Right lobe of liver (tissue), 4 donors: ENCODE results near the gene TMEM37.

Experiments used
- POLR2A ChIP-seq: fragments of 450-650 bp; IDR thresholded peaks from one replicate; pipeline ENCODE4 v1.6.1; 2017; ENCODE audit warnings: antibody characterized with exemption, mild to moderate bottlenecking
- TF ChIP-seq, protein P1 (sequence below), 4 donors: fragments of 200-600 bp in 3 of 4; fragments of 450-650 bp in 1 of 4; IDR thresholded peaks; one replicate each; pipeline versions ENCODE4 v1.5.1 to v1.8.0; 2016 to 2022; ENCODE audit warnings: antibody characterized with exemption in 4 of 4, mild to moderate bottlenecking in 2 of 4
- donor health status: DM: no; HTN: no; CAD: no.
- donor health status: DM: no; HTN: no; CAD: no.
- donor health status: DM: no; HTN: yes; CAD: no.

DNA sequence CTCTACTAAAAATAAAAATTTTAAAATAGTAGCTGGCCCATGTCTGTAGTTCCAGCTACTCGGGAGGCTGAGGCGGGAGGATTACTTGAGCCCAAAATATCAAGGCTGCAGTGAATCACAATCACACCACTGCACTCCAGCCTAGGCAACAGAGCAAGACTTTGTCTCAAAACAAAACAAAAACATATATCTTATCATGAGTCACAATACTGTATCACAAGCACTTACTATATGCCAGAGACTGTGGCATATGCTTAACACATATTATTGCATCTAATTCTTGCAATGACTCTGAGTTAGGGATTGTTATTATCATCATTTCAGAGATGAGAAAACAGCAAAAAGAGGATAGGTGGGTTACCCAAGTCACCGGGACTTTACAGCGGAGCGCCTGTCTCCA is 29.5 kb upstream of the TMEM37 start:
- TF ChIP-seq, protein P1, sequence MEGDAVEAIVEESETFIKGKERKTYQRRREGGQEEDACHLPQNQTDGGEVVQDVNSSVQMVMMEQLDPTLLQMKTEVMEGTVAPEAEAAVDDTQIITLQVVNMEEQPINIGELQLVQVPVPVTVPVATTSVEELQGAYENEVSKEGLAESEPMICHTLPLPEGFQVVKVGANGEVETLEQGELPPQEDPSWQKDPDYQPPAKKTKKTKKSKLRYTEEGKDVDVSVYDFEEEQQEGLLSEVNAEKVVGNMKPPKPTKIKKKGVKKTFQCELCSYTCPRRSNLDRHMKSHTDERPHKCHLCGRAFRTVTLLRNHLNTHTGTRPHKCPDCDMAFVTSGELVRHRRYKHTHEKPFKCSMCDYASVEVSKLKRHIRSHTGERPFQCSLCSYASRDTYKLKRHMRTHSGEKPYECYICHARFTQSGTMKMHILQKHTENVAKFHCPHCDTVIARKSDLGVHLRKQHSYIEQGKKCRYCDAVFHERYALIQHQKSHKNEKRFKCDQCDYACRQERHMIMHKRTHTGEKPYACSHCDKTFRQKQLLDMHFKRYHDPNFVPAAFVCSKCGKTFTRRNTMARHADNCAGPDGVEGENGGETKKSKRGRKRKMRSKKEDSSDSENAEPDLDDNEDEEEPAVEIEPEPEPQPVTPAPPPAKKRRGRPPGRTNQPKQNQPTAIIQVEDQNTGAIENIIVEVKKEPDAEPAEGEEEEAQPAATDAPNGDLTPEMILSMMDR (IDR thresholded peaks at IDR 0.05): no peak
- TF ChIP-seq POLR2A: no peak
